ENCODE results near the gene GORASP2.

GORASP2 gene

DNA sequence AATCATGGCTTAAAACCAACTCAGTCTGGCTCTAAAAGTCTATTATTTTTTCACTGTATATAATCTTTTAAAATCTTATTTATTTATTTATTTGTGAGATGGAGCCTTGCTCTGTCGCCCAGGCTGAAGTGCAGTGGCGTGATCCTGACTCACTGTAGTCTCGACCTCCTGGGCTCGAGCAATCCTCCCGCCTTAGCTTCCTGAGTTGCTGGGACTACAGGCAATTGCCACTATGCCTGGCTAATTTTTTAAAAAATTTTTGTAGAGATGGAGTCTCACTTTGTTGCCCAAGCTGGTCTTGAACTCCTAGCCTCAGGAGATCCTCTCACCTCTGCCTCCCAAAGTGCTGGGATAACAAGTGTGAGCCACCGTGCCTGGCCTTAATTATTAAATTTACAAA is 14.5 kb downstream of the GORASP2 start:
- TF ChIP-seq, protein P1, sequence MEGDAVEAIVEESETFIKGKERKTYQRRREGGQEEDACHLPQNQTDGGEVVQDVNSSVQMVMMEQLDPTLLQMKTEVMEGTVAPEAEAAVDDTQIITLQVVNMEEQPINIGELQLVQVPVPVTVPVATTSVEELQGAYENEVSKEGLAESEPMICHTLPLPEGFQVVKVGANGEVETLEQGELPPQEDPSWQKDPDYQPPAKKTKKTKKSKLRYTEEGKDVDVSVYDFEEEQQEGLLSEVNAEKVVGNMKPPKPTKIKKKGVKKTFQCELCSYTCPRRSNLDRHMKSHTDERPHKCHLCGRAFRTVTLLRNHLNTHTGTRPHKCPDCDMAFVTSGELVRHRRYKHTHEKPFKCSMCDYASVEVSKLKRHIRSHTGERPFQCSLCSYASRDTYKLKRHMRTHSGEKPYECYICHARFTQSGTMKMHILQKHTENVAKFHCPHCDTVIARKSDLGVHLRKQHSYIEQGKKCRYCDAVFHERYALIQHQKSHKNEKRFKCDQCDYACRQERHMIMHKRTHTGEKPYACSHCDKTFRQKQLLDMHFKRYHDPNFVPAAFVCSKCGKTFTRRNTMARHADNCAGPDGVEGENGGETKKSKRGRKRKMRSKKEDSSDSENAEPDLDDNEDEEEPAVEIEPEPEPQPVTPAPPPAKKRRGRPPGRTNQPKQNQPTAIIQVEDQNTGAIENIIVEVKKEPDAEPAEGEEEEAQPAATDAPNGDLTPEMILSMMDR (conservative IDR thresholded peaks at IDR 0.05; ENCODE audit: low read length) = no peak
- H3K4me3 ChIP-seq (ENCODE audit: low read length) = no peak overlapping the region
- no peak for DNase-seq (ENCODE audit: low read depth)

- DNase-seq (ENCODE audit: low read depth) = no peak
- TF ChIP-seq, protein P1 (conservative IDR thresholded peaks at IDR 0.05; ENCODE audit: low read length) = no peak
These were observed 15.5 kb downstream of the GORASP2 start for GRCh38 chr2:170944545-170944944.

GRCh38 chr2:170949415-170949814 is 20.4 kb downstream of the GORASP2 start:
- TF ChIP-seq, protein P1 (conservative IDR thresholded peaks at IDR 0.05; ENCODE audit: low read length) = no peak
- DNase-seq (ENCODE audit: low read depth) = no peak
- no peak overlapping the region for H3K4me3 ChIP-seq (ENCODE audit: low read length)

More at GRCh38 chr2:170944545-170944944, 15.5 kb downstream of the GORASP2 start:
- H3K4me3 ChIP-seq (ENCODE audit: low read length) = no peak overlapping the region

- no peak for DNase-seq (ENCODE audit: low read depth)
- TF ChIP-seq, protein P1 (conservative IDR thresholded peaks at IDR 0.05; ENCODE audit: low read length) = no peak
These were observed 21.2 kb downstream of the GORASP2 start for GRCh38 chr2:170950221-170950761.

GRCh38 chr2:170953941-170954340 is 24.9 kb downstream of the GORASP2 start:
- no peak overlapping the region for H3K4me3 ChIP-seq (ENCODE audit: low read length)
- TF ChIP-seq, protein P1 (conservative IDR thresholded peaks at IDR 0.05; ENCODE audit: low read length) = no peak
- peak; percentile 13 for DNase-seq (ENCODE audit: low read depth)

More at GRCh38 chr2:170950221-170950761, 21.2 kb downstream of the GORASP2 start:
- H3K4me3 ChIP-seq (ENCODE audit: low read length) = no peak overlapping the region

DNA sequence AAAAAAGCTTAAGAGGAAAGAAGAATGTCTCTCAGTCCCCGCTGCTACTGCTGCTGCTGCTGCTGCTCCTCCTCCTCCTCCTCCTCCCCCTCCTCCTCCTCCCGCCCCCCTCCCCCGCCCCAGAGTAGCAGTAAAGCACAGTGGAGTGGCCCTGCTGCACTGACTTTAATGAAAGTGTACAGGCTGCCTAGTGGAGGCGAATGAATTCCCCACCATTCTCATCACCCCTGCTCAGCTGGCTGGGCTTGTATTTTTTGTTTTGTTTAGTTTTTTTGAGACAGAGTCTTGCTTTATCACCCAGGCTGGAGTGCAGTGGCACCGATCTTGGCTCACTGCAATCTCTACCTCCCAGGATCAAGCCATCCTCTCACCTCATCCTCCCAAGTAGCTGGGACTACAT is 34.3 kb downstream of the GORASP2 start:
- TF ChIP-seq, protein P1 (conservative IDR thresholded peaks at IDR 0.05; ENCODE audit: low read length) = no peak
- no peak for DNase-seq (ENCODE audit: low read depth)

DNA sequence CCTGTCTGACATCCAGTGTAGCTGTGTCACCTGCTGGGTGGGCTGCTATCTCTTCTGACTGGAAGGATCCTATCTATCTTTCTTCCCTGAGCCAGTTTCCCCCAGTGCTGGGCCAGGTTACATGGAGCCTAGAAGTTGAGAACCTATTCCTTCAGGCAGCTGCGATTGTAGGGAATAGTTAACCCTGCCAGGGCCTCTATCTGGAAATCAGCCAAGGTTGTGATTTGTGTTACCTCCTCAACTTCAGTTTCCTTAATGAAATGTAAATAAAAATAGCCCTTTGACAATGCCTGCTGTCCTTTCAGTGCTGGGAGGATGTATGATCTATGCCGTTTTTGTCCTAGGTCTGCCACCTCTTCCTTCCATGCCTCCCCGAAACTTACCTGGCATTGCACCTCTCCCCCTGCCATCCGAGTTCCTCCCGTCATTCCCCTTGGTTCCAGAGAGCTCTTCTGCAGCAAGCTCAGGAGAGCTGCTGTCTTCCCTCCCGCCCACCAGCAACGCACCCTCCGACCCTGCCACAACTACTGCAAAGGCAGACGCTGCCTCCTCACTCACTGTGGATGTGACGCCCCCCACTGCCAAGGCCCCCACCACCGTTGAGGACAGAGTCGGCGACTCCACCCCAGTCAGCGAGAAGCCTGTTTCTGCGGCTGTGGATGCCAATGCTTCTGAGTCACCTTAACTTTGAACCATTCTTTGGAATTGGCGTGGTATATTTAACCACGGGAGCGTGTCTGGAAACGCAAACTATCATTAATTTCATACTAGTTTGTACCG is 36.6 kb downstream of the GORASP2 start:
- no peak overlapping the region for H3K4me3 ChIP-seq (ENCODE audit: low read length)
- no peak for DNase-seq (ENCODE audit: low read depth)
- TF ChIP-seq, protein P1 (conservative IDR thresholded peaks at IDR 0.05; ENCODE audit: low read length) = no peak

More for the DNA sequence above, 34.3 kb downstream of the GORASP2 start:
- no peak overlapping the region for H3K4me3 ChIP-seq (ENCODE audit: low read length)

Measured in AG10803 (cell line).